ENCODE results near the gene MARK1. TPM values are rescaled to one million over a fixed set of nuclear protein-coding genes. Genes with fewer than 3 reads are reported as not detected.

The MARK1 gene
- total RNA-seq, 1 experiment from 2014 or later = 17.8 TPM

DNA sequence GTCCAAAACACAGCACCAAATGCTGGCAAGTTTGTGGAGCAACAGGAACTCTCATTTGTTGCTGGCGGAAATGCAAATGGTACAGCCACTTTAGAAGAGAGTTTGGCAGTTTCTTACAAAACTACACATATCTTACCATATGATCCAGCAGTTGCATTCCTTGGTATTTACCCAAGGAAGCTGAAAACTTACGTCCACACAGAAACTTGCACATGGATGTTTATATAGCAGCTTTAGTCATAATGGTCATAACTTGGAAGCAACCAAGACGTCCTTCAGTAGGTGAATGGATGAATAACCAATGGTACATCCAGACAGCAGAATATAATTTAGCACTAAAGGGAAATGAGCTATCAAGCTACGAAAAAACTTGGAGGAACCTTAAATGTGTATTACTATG lies 66.4 kb downstream of the MARK1 start:
- TF ChIP-seq, protein P1, sequence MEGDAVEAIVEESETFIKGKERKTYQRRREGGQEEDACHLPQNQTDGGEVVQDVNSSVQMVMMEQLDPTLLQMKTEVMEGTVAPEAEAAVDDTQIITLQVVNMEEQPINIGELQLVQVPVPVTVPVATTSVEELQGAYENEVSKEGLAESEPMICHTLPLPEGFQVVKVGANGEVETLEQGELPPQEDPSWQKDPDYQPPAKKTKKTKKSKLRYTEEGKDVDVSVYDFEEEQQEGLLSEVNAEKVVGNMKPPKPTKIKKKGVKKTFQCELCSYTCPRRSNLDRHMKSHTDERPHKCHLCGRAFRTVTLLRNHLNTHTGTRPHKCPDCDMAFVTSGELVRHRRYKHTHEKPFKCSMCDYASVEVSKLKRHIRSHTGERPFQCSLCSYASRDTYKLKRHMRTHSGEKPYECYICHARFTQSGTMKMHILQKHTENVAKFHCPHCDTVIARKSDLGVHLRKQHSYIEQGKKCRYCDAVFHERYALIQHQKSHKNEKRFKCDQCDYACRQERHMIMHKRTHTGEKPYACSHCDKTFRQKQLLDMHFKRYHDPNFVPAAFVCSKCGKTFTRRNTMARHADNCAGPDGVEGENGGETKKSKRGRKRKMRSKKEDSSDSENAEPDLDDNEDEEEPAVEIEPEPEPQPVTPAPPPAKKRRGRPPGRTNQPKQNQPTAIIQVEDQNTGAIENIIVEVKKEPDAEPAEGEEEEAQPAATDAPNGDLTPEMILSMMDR (conservative IDR thresholded peaks at IDR 0.05) = no peak
- Mint-ChIP-seq H3K4me1 (no peaks in the 10 kb centered on the region), H3K9me3 (no peaks in the 10 kb centered on the region), H3K27ac (no peak overlapping the region; a peak in 1 of 7 replicates), H3K27me3 (ENCODE audit: low read depth) (no peaks in the 10 kb centered on the region; the same call in 1 of the 2 replicates), H3K4me3 (no peak overlapping the region), H3K36me3 (ENCODE audit: insufficient read depth in 1 of 3, low read depth in 3 of 3) (peaks cover 2 to 9% (median 6%) of the 10 kb centered on the region in 3 experiments; a peak in 3 of 7 replicates)
- no CpG with 5 or more reads among the region's 4 CpGs for WGBS (ENCODE audit: extremely low coverage, insufficient read length, low lambda C conversion rate)
- Histone ChIP-seq H3K4me1 (ENCODE audit: insufficient read depth, low read length) (no peaks in the 10 kb centered on the region; the same call in 1 of the 2 replicates), H2AFZ (ENCODE audit: low read length) (no peak overlapping the region), H3K9me3 (ENCODE audit: control insufficient read depth, low read depth, low read length) (no peaks in the 10 kb centered on the region), H3K79me1 (ENCODE audit: insufficient read depth, low read depth, low read length, poor library complexity, severe bottlenecking) (no peaks in the 10 kb centered on the region), H3K27me3 (ENCODE audit: insufficient read depth, low read length) (no peaks in the 10 kb centered on the region), H3K4me2 (ENCODE audit: insufficient read depth, insufficient read length, low read length) (no peak overlapping the region), H3K23me2 (ENCODE audit: insufficient read length, low read depth, low read length, poor library complexity, severe bottlenecking) (no peaks in the 10 kb centered on the region), H3K23ac (ENCODE audit: insufficient read length, low read depth, low read length) (no peak overlapping the region), H3K79me2 (ENCODE audit: insufficient read depth, low read length) (no peaks in the 10 kb centered on the region), H4K5ac (ENCODE audit: insufficient read length, low read depth, low read length) (no peak overlapping the region), H4K8ac (replicated peaks; ENCODE audit: insufficient read length, low read depth, low read length) (no peak overlapping the region), H3K27ac (ENCODE audit: insufficient read length, low read depth, low read length) (no peak overlapping the region), H3K4ac (ENCODE audit: low read depth, low read length) (no peak overlapping the region), H2BK12ac (ENCODE audit: insufficient read length, low read depth, low read length) (no peak overlapping the region), H3K56ac (ENCODE audit: insufficient read length, low read depth, low read length) (no peak overlapping the region), H4K20me1 (ENCODE audit: control insufficient read depth, insufficient read depth, insufficient read length) (no peaks in the 10 kb centered on the region), H2AK5ac (ENCODE audit: insufficient read length, low read length) (no peak overlapping the region), H3K14ac (ENCODE audit: insufficient read depth, low read length) (no peak overlapping the region), H3T11ph (ENCODE audit: low read length) (no peak overlapping the region), H3K18ac (ENCODE audit: insufficient read length, low read depth, low read length) (no peak overlapping the region), H2BK20ac (ENCODE audit: low read depth, low read length, poor library complexity, severe bottlenecking) (no peak overlapping the region), H2BK5ac (ENCODE audit: insufficient read length, low read length) (no peak overlapping the region), H2BK15ac (ENCODE audit: low read depth, low read length) (no peak overlapping the region), H4K91ac (ENCODE audit: insufficient read length, low read depth, low read length) (no peak overlapping the region), H3K9ac (ENCODE audit: extremely low read depth, insufficient read length, low read length) (no peak overlapping the region), H2BK120ac (ENCODE audit: low read depth, low read length, poor library complexity, severe bottlenecking) (no peak overlapping the region)
- DNase-seq = no peak
